Measurements from ENCODE around the gene BCL6B.

Gene BCL6B

GRCh38 chr17:7026471-7027115, 3.7 kb downstream of the BCL6B start:
- Histone ChIP-seq H3K9ac (ENCODE audit: low read length) (no peak overlapping the region), H3F3A (ENCODE audit: insufficient read depth, low read length) (no peaks in the 10 kb centered on the region), H2AFZ (ENCODE audit: low read length) (no peak overlapping the region), H3K4me2 (ENCODE audit: low read length) (no peak overlapping the region), H3K36me3 (ENCODE audit: insufficient read depth, low read length) (no peaks in the 10 kb centered on the region), H3K79me2 (ENCODE audit: insufficient read depth, low read length) (no peaks in the 10 kb centered on the region), H3K9me3 (ENCODE audit: low read length) (no peaks in the 10 kb centered on the region), H3K4me1 (ENCODE audit: insufficient read depth, low read length, severe bottlenecking) (peaks cover 13% of the 10 kb centered on the region), H3K27me3 (ENCODE audit: insufficient read depth, low read length) (no peaks in the 10 kb centered on the region), H4K20me1 (ENCODE audit: insufficient read depth, low read length) (no peaks in the 10 kb centered on the region), H3K4me3 (ENCODE audit: low read depth, low read length, poor library complexity, severe bottlenecking) (no peak overlapping the region), H3K9me2 (ENCODE audit: low read depth, low read length) (no peaks in the 10 kb centered on the region), H3K27ac (ENCODE audit: low read depth, low read length, poor library complexity, severe bottlenecking) (no peak overlapping the region)
- no peak for TF ChIP-seq EZH2 (IDR thresholded peaks at IDR 0.05; ENCODE audit: borderline replicate concordance, low read length)
- TF ChIP-seq CTCF (IDR thresholded peaks at IDR 0.05; ENCODE audit: low read length): no peak

DNA sequence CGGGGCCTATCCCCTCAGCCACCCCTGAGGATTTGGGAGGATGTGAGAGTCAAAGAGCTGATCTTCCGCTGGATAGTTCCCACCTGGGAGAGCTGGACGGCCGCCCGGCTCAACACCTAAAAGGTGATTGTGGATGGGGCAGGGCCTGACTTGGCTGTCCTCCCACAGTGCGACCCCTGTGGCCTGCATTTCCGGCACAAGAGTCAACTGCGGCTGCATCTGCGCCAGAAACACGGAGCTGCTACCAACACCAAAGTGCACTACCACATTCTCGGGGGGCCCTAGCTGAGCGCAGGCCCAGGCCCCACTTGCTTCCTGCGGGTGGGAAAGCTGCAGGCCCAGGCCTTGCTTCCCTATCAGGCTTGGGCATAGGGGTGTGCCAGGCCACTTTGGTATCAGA, 4.5 kb downstream of the BCL6B start:
- no peak overlapping the region for H3K4me2 ChIP-seq (ENCODE audit: low read length)
- no peaks in the 10 kb centered on the region for H3K79me2 ChIP-seq (ENCODE audit: insufficient read depth, low read length)
- no peaks in the 10 kb centered on the region for H4K20me1 ChIP-seq (ENCODE audit: insufficient read depth, low read length)
- H3K4me1 ChIP-seq (ENCODE audit: insufficient read depth, low read length, severe bottlenecking): peaks cover 6% of the 10 kb centered on the region
- H3F3A ChIP-seq (ENCODE audit: insufficient read depth, low read length): no peaks in the 10 kb centered on the region
- TF ChIP-seq CTCF (IDR thresholded peaks at IDR 0.05; ENCODE audit: low read length) (no peak), EZH2 (IDR thresholded peaks at IDR 0.05; ENCODE audit: borderline replicate concordance, low read length) (no peak)
- H2AFZ ChIP-seq (ENCODE audit: low read length): no peak overlapping the region
- no peak overlapping the region for H3K9ac ChIP-seq (ENCODE audit: low read length)
- no peaks in the 10 kb centered on the region for H3K27me3 ChIP-seq (ENCODE audit: insufficient read depth, low read length)
- H3K9me3 ChIP-seq (ENCODE audit: low read length): no peaks in the 10 kb centered on the region
- no peak overlapping the region for H3K4me3 ChIP-seq (ENCODE audit: low read depth, low read length, poor library complexity, severe bottlenecking)
- no peaks in the 10 kb centered on the region for H3K36me3 ChIP-seq (ENCODE audit: insufficient read depth, low read length)
- H3K27ac ChIP-seq (ENCODE audit: low read depth, low read length, poor library complexity, severe bottlenecking): no peak overlapping the region
- no peaks in the 10 kb centered on the region for H3K9me2 ChIP-seq (ENCODE audit: low read depth, low read length)

- Histone ChIP-seq H3K4me3 (ENCODE audit: low read depth, low read length, poor library complexity, severe bottlenecking) (no peak overlapping the region), H4K20me1 (ENCODE audit: insufficient read depth, low read length) (no peaks in the 10 kb centered on the region), H2AFZ (ENCODE audit: low read length) (no peak overlapping the region), H3K4me1 (ENCODE audit: insufficient read depth, low read length, severe bottlenecking) (no peaks in the 10 kb centered on the region), H3K4me2 (ENCODE audit: low read length) (no peak overlapping the region), H3K9me2 (ENCODE audit: low read depth, low read length) (no peaks in the 10 kb centered on the region), H3K9ac (ENCODE audit: low read length) (no peak overlapping the region), H3K36me3 (ENCODE audit: insufficient read depth, low read length) (no peaks in the 10 kb centered on the region), H3K79me2 (ENCODE audit: insufficient read depth, low read length) (no peaks in the 10 kb centered on the region), H3F3A (ENCODE audit: insufficient read depth, low read length) (no peaks in the 10 kb centered on the region), H3K27me3 (ENCODE audit: insufficient read depth, low read length) (no peaks in the 10 kb centered on the region), H3K9me3 (ENCODE audit: low read length) (no peaks in the 10 kb centered on the region), H3K27ac (ENCODE audit: low read depth, low read length, poor library complexity, severe bottlenecking) (no peak overlapping the region)
- TF ChIP-seq EZH2 (IDR thresholded peaks at IDR 0.05; ENCODE audit: borderline replicate concordance, low read length) (no peak), CTCF (IDR thresholded peaks at IDR 0.05; ENCODE audit: low read length) (no peak)
Measured at GRCh38 chr17:7029096-7029495, 6.2 kb downstream of the BCL6B start.

Measured in OCI-LY1 (cell line).